Neuronal stem cell (in vitro differentiated cells): Measurements from ENCODE around the gene CPAMD8.

Experiments used
- DNase-seq: peaks from one replicate; pipeline ENCODE4 v3.0.0-alpha.2; 2013; ENCODE audit warnings: low spot score
- H2AFZ ChIP-seq: one replicate; pipeline ENCODE4 v1.6.1; 2013; ENCODE audit warnings: mild to moderate bottlenecking, low read length, inconsistent platforms
- H2AK5ac ChIP-seq: 2 replicates; pipeline ENCODE4 v1.6.1; 2013; ENCODE audit warnings: low read depth, mild to moderate bottlenecking, inconsistent platforms, low read length, moderate library complexity, mixed read lengths
- H2BK120ac ChIP-seq: 2 replicates; pipeline ENCODE4 v1.6.1; 2013; ENCODE audit warnings: low read depth, mild to moderate bottlenecking, inconsistent platforms, low read length, moderate library complexity, mixed read lengths
- H2BK12ac ChIP-seq: one replicate; pipeline ENCODE4 v1.6.1; 2013; ENCODE audit warnings: low read length, inconsistent platforms
- H2BK15ac ChIP-seq: 2 replicates; pipeline ENCODE4 v1.6.1; 2013; ENCODE audit warnings: mild to moderate bottlenecking, low read length, inconsistent platforms, mixed read lengths
- H2BK5ac ChIP-seq: one replicate; pipeline ENCODE4 v1.6.1; 2013; ENCODE audit warnings: inconsistent platforms, mild to moderate bottlenecking, low read length, moderate library complexity
- H3K14ac ChIP-seq: one replicate; pipeline ENCODE4 v1.6.1; 2013; ENCODE audit warnings: low read length, inconsistent platforms
- H3K18ac ChIP-seq: 2 replicates; pipeline ENCODE4 v1.6.1; 2013; ENCODE audit warnings: low read length, inconsistent platforms
- H3K23ac ChIP-seq: 2 replicates; pipeline ENCODE4 v1.6.1; 2013; ENCODE audit warnings: low read depth, mild to moderate bottlenecking, mixed read lengths, low read length, inconsistent platforms; ENCODE audit not compliant: poor library complexity
- H3K27ac ChIP-seq: replicated peaks from 3 replicates; pipeline ENCODE4 v1.5.1; 2013; ENCODE audit warnings: low read length, inconsistent platforms
- H3K27me3 ChIP-seq, 3 experiments: 2 replicates each; pipeline ENCODE4 v1.6.1; 2013; ENCODE audit warnings: low read length in 3 of 3, mild to moderate bottlenecking in 2 of 3, inconsistent platforms in 1 of 3, low read depth in 1 of 3, mixed read lengths in 1 of 3, moderate library complexity in 1 of 3; ENCODE audit not compliant: control insufficient read depth in 3 of 3, insufficient read depth in 3 of 3
- H3K36me3 ChIP-seq, 2 donors: replicated peaks in 1 of 2; 2 replicates each; pipeline ENCODE4 v1.6.1; 2013; ENCODE audit warnings: low read length in 2 of 2; ENCODE audit not compliant: control insufficient read depth in 2 of 2, insufficient read depth in 2 of 2
- H3K4ac ChIP-seq: 2 replicates; pipeline ENCODE4 v1.6.1; 2013; ENCODE audit warnings: inconsistent platforms, mild to moderate bottlenecking, low read length, moderate library complexity
- H3K4me1 ChIP-seq, 2 donors: 1 replicate in 1 of 2; 2 replicates in 1 of 2; pipeline ENCODE4 v1.6.1; 2013; ENCODE audit warnings: low read length in 2 of 2, low read depth in 1 of 2; ENCODE audit not compliant: control insufficient read depth in 2 of 2, insufficient read depth in 1 of 2
- H3K4me2 ChIP-seq: one replicate; pipeline ENCODE4 v1.6.1; 2013; ENCODE audit warnings: mild to moderate bottlenecking, low read length, inconsistent platforms; ENCODE audit not compliant: insufficient read depth, poor library complexity, severe bottlenecking
- H3K4me3 ChIP-seq, 2 donors: 2 replicates each; pipeline ENCODE4 v1.5.1; 2013; ENCODE audit warnings: low read length in 2 of 2, mild to moderate bottlenecking in 2 of 2, inconsistent platforms in 1 of 2, moderate library complexity in 1 of 2
- H3K79me1 ChIP-seq: one replicate; pipeline ENCODE4 v1.6.1; 2013; ENCODE audit warnings: low read depth, mild to moderate bottlenecking, inconsistent platforms, low read length, moderate library complexity
- H3K9ac ChIP-seq: one replicate; pipeline ENCODE4 v1.6.1; 2013; ENCODE audit warnings: mild to moderate bottlenecking, low read depth, low read length, inconsistent platforms; ENCODE audit not compliant: poor library complexity
- H3K9me3 ChIP-seq, 2 donors: replicated peaks in 1 of 2; 2 replicates each; pipeline versions ENCODE3 to v1.6.1; 2013; ENCODE audit warnings: low read length in 2 of 2, mild to moderate bottlenecking in 2 of 2, inconsistent platforms in 1 of 2, low read depth in 1 of 2, mixed read lengths in 1 of 2, moderate library complexity in 1 of 2; ENCODE audit not compliant: control insufficient read depth in 2 of 2, insufficient read depth in 1 of 2
- H4K8ac ChIP-seq: one replicate; pipeline ENCODE4 v1.6.1; 2013; ENCODE audit warnings: low read depth, mild to moderate bottlenecking, inconsistent platforms, low read length, moderate library complexity
- H4K91ac ChIP-seq: one replicate; pipeline ENCODE4 v1.6.1; 2013; ENCODE audit warnings: low read length, low read depth, mild to moderate bottlenecking, inconsistent platforms; ENCODE audit not compliant: poor library complexity
- WGBS, 2 donors: extraction: QIAGEN DNeasy Blood & Tissue Kit; methylation state at CpG; one replicate each; pipeline ENCODE4 v1.1.7; 2013; ENCODE audit warnings: missing lambda C conversion rate in 2 of 2, mixed read lengths in 1 of 2; ENCODE audit not compliant: insufficient read length in 2 of 2, insufficient replicate concordance in 1 of 2; ENCODE audit errors: extremely low coverage in 2 of 2; 5-methylcytosine and 5-hydroxymethylcytosine counted together

The CPAMD8 gene

DNA sequence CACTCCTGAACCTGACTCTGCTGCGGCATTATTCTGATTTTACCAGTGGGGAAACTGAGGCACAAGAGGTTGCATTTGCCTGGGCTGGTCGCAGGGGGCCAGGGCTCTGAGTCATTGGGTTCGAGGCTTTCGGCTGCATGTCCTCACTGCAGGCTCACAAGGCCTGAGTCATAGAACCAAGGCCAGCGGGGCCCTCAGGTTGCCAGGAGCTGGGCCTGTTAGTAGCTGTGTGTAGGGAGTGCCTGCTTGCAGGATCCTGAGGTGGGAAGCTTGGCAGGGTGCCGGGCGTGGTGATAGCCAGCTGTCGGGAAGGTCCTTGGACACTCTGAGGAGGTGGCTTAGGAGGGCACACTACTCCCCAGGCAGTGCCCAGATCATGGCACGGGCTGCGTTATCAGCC is 159.4 kb downstream of the CPAMD8 start:
- H3K18ac ChIP-seq = no peak overlapping the region
- no peak for DNase-seq
- peaks cover 3% of the 10 kb centered on the region for H3K79me1 ChIP-seq
- no peak overlapping the region for H3K4me2 ChIP-seq
- H3K36me3 ChIP-seq = peaks cover 57 to 96% of the 10 kb centered on the region in 2 donors
- H4K8ac ChIP-seq = no peak overlapping the region
- no peak overlapping the region for H3K27ac ChIP-seq
- no peak overlapping the region for H2BK5ac ChIP-seq
- no peak overlapping the region for H2BK120ac ChIP-seq
- no peak overlapping the region for H2AK5ac ChIP-seq
- WGBS, 2 donors = no CpG with 5 or more reads among the region's 10 CpGs
- H2BK12ac ChIP-seq = no peak overlapping the region
- no peak overlapping the region for H3K4me3 ChIP-seq
- no peak overlapping the region for H3K9ac ChIP-seq
- H3K27me3 ChIP-seq = no peaks in the 10 kb centered on the region
- no peak overlapping the region for H4K91ac ChIP-seq
- peak overlapping the region; percentile 8 for H3K14ac ChIP-seq
- H3K23ac ChIP-seq = peak overlapping the region; percentile 55
- H3K9me3 ChIP-seq = peaks cover 0 to 4% of the 10 kb centered on the region in 2 donors
- H3K4me1 ChIP-seq = no peaks in the 10 kb centered on the region
- no peak overlapping the region for H2AFZ ChIP-seq
- H3K4ac ChIP-seq = no peak overlapping the region
- no peak overlapping the region for H2BK15ac ChIP-seq

DNA sequence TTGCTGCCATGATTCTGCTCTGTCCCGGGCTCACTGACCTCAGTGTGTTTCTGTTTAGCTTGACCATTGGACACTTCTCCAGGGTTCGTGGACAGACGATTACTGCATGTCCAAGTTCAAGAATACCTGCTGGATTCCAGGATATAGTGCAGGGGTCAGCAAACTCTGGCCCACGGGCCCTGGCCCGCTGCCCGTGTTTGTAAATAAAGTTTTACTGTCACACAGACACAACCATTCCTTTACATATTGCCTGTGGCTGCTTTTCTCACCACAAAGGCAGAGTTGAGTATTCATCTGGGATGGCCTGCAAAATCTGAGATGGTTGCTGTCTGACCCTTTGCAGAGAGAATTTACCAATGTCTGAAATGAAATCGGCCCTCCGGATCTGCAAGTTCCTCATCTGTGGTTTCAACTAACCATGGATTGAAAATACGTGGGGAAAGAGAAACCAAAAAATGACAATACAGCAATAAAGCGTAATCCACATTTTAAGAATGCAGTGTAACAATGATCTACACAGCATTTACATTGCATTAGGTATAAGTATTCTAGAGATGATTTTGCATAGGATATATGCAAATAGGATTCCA is 163.7 kb downstream of the CPAMD8 start:
- no peak overlapping the region for H4K8ac ChIP-seq
- H3K4me1 ChIP-seq = no peaks in the 10 kb centered on the region
- no peak overlapping the region for H2BK5ac ChIP-seq
- no peak overlapping the region for H3K18ac ChIP-seq
- H2AK5ac ChIP-seq = no peak overlapping the region
- no CpG with 5 or more reads among the region's 10 CpGs for WGBS, 2 donors
- peaks cover 0 to 2% of the 10 kb centered on the region in 2 donors for H3K9me3 ChIP-seq
- no peak overlapping the region for H2BK12ac ChIP-seq
- H3K27ac ChIP-seq = no peak overlapping the region
- H3K14ac ChIP-seq = no peak overlapping the region
- H3K4ac ChIP-seq = no peak overlapping the region
- H3K79me1 ChIP-seq = peaks cover 2% of the 10 kb centered on the region
- no peak overlapping the region for H2BK15ac ChIP-seq
- no peak overlapping the region for H4K91ac ChIP-seq
- DNase-seq = no peak
- H3K27me3 ChIP-seq = no peaks in the 10 kb centered on the region
- H2AFZ ChIP-seq = no peak overlapping the region
- H3K36me3 ChIP-seq = peaks cover 40 to 79% of the 10 kb centered on the region in 2 donors
- H3K23ac ChIP-seq = no peak overlapping the region
- no peak overlapping the region for H3K4me2 ChIP-seq
- no peak overlapping the region for H3K9ac ChIP-seq
- no peak overlapping the region for H3K4me3 ChIP-seq
- H2BK120ac ChIP-seq = no peak overlapping the region

- no peak overlapping the region for H2BK120ac ChIP-seq
- no peak overlapping the region for H4K91ac ChIP-seq
- peaks cover 0 to 2% of the 10 kb centered on the region in 2 donors for H3K9me3 ChIP-seq
- no peak overlapping the region for H2BK15ac ChIP-seq
- H3K4me3 ChIP-seq = no peak overlapping the region
- H3K23ac ChIP-seq = no peak overlapping the region
- H3K4me1 ChIP-seq = no peaks in the 10 kb centered on the region
- DNase-seq = no peak
- no peaks in the 10 kb centered on the region for H3K79me1 ChIP-seq
- no peak overlapping the region for H2AK5ac ChIP-seq
- no peak overlapping the region for H2BK12ac ChIP-seq
- H3K27me3 ChIP-seq = no peaks in the 10 kb centered on the region
- H3K4me2 ChIP-seq = no peak overlapping the region
- H3K18ac ChIP-seq = no peak overlapping the region
- no peak overlapping the region for H3K9ac ChIP-seq
- peaks cover 29 to 74% of the 10 kb centered on the region in 2 donors for H3K36me3 ChIP-seq
- no peak overlapping the region for H3K4ac ChIP-seq
- H3K27ac ChIP-seq = no peak overlapping the region
- H2AFZ ChIP-seq = no peak overlapping the region
- H3K14ac ChIP-seq = no peak overlapping the region
- no CpG with 5 or more reads among the region's 5 CpGs for WGBS, 2 donors
- H2BK5ac ChIP-seq = no peak overlapping the region
- H4K8ac ChIP-seq = no peak overlapping the region
Observed at GRCh38 chr19:16861834-16862233, 164.8 kb downstream of the CPAMD8 start.

DNA sequence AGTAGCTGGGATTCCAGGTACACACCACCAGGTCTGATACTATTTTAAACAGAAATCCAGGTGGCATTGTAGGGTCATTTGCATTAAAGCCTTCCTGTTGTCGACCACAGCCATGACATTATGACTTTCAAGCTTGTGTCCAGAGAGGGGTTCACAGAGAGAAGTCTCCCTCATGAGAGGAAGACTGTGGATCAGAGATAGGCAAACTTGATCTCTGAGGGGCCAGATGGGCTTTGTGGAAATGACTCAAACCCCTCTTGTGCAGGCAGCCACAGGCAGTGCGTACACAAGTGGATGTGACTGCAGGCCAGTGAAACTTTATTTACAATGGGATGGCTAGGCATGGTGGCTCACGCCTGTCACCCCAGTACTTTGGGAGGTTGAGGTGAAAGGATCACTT is 165.6 kb downstream of the CPAMD8 start:
- Histone ChIP-seq H3K79me1 (no peaks in the 10 kb centered on the region), H3K14ac (no peak overlapping the region), H3K4me2 (no peak overlapping the region), H3K36me3 (peaks cover 28 to 73% of the 10 kb centered on the region in 2 donors), H3K27ac (no peak overlapping the region), H2AFZ (no peak overlapping the region), H3K18ac (no peak overlapping the region), H2BK12ac (no peak overlapping the region), H3K23ac (no peak overlapping the region), H2BK120ac (no peak overlapping the region), H2BK15ac (no peak overlapping the region), H2BK5ac (no peak overlapping the region), H3K27me3 (no peaks in the 10 kb centered on the region), H3K4me1 (no peaks in the 10 kb centered on the region), H3K9ac (no peak overlapping the region), H3K4ac (no peak overlapping the region), H3K9me3 (peaks cover 0 to 2% of the 10 kb centered on the region in 2 donors), H4K8ac (no peak overlapping the region), H3K4me3 (no peak overlapping the region), H4K91ac (no peak overlapping the region), H2AK5ac (no peak overlapping the region)
- no peak for DNase-seq
- WGBS, 2 donors = no CpG with 5 or more reads among the region's 3 CpGs
